Stimulated activated CD8-positive, alpha-beta memory T cell treated with anti-CD3 and anti-CD28 coated beads, Interleukin-15, amount 100 ng/mL, for 4 hours (primary cell): ENCODE measurements around the gene SETSIP.
"Not testable (repeated sequence)": the region's sequence is repeated elsewhere in the genome, so short reads cannot be mapped to it uniquely, and the experiment has no call there.

Source experiments
- DNase-seq, 2 donors: peaks; one replicate each; pipeline ENCODE4 v3.0.0-alpha.2; 2020; ENCODE audit warnings: low read depth in 2 of 2

The SETSIP gene, protein sequence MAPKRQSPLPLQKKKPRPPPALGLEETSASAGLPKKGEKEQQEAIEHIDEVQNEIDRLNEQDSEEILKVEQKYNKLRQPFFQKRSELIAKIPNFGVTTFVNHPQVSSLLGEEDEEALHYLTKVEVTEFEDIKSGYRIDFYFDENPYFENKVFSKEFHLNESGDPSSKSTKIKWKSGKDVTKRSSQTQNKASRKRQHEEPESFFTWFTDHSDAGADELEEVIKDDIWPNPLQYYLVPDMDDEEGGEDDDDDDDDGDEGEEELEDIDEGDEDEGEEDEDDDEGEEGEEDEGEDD

DNA sequence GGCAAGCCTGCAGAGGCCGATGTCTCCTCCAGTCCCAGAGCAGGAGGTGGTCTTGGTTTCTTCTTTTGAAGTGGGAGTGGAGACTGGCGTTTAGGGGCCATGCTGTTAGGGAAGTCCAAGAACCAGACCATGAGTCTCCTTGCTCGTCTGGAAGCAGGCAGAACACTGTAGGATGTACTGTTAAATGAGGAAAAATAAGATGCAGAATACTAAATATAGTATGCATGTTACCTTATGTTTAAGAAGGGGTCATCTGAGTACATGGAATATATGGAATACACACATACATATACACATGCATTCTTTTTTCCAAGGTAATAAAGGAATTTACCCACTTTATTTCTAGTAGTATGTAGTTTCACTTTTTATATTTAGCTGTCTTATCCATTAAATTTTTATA is at the start of gene SETSIP:
Gene SETSIP, minus strand, starts transcription at position 101 of the 400 bp plus-strand sequence. Its CDS starts 0 bp downstream, at position 101.
- DNase-seq = no peak

DNA sequence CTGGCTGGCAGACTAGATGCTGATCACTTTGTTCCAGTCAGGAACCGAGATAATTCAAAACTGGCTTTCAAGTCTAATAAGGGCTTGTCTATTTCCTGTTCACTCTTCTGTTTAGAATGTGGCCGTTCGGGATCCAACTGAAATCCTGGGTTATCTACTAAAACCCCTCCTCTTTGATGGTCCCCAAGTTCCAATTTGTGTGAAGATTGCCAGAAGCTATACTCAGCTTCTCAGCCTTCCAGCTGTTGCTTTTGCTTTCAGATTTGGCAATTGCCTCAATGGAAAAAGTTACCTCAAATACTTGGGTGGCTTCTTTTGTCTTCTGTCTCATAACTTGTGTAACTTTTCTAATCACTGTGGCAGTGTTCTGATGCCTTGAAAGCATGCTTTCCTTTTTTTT is 48.7 kb upstream of the SETSIP start:
- no peak for DNase-seq

DNA sequence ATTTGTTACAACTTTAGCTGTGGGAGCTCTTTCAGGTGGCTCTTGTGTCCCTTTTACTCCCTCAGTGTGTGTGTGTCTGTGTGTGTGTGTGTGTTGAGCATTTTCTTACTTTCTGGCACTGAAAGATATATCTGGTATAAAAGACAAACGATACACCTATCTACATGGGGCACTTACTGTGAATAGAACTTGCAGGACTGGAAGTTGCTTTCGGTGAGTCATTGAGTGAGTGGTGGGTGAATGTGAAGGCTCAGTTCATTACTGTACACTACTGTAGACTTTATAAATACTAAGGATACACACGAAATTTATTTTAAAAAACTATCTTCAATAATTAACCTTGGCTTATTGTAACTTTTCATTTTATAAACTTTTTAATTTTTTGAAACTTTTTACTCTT is 43.6 kb upstream of the SETSIP start:
- DNase-seq = no peak

DNA sequence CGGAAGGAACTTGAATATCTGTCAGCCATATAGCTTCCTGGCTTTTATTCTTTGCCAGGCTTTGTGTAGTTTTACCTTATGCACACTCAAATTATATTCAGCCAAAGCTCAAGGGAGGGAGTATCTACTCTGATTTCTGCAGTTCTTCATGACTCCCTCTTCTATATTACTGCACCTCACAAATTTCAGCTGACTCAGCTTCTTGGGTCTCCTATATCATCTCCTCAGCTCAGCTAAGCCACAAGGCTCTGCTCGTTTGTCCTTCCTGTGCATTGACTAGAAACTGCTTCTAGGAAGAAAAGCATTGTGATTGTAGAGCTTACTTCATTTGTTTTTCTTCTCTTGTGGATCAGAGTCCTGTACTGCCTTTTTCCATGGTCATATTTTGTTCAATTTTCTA is 42.3 kb upstream of the SETSIP start:
- DNase-seq = no peak

DNA sequence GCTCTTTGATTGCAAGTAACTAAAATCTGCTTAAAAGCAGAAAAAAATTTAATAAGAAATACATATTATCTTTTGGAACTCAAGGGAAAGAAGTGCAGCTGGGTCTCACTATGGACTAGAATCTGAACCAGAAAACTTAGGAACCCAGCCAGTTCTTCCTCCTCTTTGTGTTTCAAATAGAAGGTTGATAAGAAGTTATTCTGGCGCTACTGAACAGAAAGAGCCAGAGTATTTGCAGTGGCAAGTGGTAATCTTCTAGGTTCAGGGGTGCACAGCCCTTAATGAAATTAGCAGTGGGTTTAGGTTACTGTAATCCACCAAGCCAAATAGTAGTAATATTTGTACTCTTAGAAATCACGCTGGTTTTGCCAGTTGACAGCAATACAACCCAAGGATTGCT is 33.4 kb upstream of the SETSIP start:
- DNase-seq = no peak

DNA sequence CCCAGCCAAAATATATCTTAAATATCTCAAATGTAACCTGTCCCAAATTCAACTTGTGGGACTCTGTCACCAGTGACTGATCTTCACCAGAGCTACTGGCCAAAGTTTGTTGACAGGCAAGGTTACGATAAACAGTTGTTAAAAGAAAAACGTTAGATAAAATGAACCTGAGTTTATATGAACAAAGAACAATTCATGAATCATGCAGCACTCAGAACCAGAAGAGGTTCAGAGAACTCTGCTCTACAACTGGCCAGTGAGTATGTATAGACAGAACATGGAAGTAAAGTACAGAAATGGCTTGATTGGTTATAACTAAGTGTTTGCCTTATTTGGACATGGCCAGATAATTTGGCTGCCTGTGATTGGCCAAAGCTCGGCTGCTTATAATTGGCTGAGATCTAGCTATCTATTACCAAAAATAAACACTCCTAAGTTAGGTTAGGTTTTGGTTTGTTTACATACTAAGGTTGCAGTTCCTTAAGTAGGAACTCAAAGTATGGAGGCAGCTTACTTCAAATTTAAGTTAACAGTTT is 30.4 kb upstream of the SETSIP start:
- DNase-seq = no peak

DNA sequence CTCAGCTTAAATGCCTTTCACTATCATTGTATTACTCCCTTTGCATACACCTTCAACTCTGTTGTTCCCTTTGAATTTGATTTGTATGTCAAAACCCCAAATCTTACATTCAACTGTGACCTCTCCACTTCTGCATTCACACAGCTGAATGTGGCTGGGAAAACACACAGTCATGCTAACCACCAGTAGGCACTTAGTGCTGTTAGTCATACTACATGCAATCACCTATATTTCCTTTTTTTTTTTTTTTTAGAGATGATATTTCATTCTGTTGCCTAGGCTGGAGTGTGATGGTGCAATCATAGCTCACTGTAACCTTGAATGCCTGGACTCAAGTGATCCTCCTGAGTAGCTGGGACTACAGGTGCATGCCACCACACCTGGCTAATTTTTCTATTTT is 21.1 kb upstream of the SETSIP start:
- DNase-seq = no peak

DNA sequence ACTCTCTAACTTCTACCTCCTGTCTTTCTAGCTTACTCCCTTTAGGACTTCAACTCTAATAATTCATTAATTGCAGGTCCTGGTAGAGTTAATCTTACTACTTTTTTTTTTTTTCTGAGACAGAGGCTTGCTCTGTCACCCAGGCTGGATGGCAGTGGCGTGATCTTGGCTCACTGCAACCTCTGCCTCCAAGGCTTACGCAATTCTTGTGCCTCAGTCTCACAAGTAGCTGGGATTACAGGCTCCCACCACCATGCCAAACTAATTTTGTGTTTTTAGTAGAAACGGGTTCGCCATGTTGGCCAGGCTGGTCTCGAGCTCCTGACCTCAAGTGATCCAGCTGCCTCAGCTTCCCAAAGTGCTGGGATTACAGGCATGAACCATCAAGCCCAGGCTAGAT is 20.7 kb upstream of the SETSIP start:
- DNase-seq = no peak

DNA sequence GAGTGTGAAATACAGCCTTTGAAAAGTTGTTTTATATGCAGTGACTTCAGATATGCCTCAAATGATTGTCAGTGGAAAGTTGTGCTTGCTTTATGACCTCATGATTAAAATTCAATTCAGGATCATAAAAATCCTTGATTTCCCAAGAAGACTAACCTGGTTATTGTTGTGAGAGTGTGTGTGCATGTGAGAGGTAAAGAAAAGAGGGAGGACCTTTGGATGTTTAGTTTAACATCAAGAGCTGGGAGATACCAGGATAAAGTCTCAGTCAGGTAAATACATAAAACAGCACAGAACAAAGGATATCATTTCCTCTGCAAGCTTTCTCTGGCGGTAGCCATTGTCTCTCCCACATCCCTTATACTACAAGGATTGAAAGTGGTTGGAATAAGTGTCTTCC is 19.4 kb upstream of the SETSIP start:
- DNase-seq = no peak

DNA sequence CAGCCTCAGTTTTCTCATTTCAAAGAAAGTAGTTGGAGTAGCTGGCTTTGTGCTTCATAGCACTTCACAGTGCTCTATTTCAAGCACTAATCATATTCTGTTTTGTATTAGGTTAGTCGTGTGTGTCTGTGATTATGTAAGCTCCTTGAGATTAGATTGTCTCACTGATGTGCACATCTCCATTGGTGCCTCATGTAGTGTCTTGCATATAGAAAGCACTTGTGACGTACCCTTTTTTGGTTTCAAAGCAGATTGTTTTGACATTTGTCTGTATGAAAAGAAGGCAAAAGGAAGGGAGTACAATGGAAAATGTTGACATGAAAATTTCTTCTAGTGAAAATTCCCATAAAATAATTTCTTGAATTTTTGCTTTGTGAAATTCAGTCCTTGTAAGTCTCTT is 18.9 kb upstream of the SETSIP start:
- DNase-seq = no peak

DNA sequence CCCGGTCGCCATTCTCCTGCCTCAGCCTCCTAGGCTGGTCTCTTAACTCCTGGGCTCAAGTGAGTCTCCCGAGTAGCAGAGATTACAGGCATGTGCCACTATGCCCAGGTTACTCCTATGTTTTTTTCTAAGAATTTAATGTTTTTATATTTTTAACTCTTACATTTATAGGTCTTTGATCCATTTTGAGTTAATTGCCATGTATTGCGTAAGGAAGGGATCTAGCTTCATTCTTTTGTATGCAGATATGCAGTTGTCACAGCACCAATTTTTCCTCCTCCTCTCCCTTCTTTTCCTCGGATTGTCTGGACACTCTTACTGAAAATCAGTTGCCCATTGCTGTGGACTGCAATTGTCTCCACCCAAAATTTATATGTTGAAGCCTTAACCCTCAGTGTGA is 16.4 kb upstream of the SETSIP start:
- DNase-seq = no peak

DNA sequence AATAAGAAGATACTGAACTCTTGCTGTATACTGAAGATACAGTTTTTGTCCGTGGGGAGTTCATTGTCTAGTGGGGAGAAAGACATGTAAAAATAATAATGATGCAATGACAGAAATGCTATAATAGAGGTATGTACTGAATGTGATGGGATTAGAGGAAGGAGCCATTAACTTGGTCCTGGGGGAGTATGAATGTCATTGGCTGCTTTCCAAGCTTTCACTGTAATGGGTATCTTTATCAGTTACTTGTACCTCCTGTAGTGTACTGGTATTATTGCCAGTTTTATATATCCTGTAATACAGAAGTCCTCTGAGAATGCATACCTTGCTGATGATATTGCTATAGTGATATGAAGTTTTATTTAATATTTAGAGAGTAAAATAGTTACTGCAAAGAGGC is 12.3 kb upstream of the SETSIP start:
- DNase-seq = no peak

DNA sequence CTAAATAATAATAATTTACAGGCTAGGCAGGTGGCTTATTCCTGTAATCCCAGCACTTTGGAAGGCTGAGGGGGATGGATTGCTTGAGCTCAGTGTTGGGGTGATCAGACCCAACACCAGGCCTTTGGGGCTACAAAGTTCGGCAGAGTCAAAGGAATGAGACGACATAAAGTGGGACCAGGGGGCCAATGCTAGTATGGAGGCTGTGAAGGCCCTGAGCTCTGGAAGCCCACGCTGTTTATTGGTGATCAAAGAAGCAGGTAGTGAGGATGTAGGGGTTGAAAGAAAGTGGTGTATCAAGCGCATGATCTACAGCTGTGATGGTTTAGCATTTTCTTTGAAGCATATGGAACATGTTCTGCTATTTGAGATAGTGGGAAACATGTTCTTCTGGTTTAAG is 10.5 kb upstream of the SETSIP start:
- DNase-seq = no peak

DNA sequence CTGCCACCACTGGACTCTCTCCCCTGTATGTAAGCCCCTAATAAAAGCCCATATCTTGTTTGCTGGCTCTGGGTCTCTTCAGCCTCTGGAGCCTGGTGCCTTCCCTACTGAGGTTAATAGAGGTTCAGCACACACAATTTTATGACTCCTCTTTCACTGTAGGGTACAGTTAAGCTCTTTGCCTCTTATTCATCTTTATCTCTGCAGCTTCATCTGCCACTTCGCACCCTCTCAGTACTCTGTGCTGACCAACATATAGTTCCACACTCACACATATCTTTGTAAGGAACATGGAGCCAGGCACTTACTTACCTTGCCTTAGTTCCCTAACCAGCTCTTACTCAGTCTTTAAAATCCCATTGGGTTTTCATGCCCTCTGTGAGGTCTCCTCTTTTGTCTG is 9.4 kb upstream of the SETSIP start:
- DNase-seq = no peak

DNA sequence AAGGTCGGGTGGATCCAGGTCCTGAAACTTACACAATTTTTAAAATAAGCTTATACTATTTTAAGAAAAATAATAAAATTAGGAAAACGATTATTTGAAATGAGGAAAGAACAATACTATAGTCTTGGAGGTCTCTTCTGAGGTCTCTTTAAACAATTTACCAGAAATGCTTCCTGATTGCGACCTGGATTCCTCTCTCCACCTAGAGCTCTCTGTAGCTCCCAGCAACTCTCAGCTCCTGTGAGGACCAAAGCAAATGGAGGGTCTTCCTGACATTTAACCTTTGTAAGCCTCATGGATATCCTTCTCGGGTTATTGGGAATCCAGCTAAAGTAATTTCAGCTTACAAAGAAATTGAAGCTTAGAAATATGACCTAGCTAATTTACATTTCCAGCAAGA is 5.8 kb upstream of the SETSIP start:
- DNase-seq = no peak

DNA sequence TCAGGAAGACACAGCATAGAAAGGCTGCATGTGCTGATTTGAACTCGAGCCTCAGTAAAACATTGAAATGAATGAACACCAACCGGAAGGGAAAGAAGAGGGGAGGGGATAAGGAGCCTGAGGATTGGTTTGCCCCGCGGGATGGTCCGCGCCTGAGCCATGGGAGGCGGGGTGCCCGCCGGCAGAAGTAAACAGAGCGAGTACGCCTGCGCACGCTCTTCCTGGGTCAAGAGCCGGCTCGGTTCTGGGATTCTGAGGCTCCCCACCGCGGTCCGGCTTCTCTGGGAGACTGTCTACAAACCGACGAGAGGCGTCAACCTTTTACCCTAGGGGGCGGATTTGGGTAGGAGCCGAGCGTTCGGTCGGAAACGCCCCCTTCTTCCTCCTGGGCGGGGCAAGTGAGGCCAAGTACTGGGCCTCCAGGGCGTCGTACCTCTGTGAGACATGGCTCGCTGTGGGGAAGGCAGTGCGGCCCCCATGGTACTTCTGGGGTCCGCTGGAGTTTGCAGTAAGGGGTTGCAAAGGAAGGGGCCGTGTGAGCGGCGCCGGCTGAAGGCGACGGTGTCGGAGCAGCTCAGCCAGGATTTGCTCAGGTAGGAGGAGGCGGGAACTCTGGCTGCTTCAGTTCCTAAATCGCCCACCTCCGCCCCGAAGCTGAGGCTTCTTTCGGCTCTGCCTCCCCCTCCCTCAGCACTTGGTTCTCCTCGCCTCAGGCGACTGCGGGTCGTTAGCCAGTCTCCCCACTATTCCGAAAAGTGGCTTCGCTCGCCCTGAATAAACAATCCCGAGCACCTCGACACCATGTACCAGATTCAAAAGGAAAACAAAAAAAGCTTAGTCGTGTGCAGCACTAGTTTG is 5.1 kb upstream of the SETSIP start, which contains the start of gene BTBD8:
Gene BTBD8, plus strand, starts transcription at position 218 of the 858 bp plus-strand sequence. Its CDS starts 227 bp downstream, at position 445.
- peak; percentile 71 to 76 for DNase-seq

DNA sequence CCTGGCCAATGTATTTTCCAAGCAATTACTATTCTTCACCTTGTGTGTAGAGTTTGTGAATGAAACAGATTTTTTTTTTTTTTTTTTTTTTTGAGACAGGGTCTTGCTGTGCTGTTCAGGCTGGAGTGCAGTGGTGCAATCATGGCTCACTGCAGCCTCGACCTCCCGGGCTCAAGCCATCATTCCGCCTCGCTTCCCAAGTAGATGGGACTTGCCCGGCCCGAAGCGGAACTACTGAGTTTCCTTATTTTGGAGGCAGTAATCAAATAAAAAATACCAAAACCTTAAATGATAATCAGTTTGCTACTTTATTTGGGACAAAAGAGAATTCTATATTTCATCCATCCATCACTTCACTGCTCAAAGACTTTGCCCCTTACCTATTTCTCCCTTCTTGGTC is 4.2 kb upstream of the SETSIP start:
- no peak for DNase-seq

DNA sequence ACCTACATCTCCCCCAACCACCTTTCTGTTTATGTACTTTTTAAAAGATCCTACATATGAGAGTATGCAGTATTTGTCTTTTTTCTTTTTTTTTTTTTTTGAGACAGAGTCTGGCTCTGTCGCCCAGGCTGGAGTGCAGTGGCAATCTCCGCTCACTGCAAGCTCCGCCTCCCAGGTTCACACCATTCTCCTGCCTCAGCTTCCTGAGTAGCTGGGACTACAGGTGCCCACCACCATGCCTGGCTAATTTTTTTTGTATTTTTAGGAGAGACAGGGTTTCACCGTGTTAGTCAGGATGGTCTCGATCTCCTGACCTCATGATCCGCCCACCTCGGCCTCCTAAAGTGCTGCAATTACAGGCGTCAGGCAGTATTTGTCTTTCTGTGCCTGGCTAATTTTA is 2.9 kb upstream of the SETSIP start:
- not testable (repeated sequence) for DNase-seq

DNA sequence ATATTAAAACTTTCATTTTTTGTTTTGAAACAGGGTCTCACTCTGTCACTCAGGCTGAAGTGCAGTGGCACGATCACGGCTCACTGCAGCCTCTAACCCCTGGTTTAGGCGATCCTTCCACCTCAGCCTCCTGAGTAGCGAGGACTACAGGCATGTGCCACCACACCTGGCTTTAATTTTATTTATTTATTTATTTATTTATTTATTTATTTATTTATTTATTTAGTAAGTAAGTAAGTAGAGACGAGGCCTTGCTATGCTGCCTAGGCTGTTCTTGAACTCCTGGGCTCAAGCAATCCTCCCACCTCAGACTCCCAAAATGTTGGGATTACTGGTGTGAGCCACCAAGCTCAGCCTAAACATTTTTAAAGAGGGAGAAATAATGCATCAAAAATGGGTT is 1.2 kb upstream of the SETSIP start:
- DNase-seq = no peak

DNA sequence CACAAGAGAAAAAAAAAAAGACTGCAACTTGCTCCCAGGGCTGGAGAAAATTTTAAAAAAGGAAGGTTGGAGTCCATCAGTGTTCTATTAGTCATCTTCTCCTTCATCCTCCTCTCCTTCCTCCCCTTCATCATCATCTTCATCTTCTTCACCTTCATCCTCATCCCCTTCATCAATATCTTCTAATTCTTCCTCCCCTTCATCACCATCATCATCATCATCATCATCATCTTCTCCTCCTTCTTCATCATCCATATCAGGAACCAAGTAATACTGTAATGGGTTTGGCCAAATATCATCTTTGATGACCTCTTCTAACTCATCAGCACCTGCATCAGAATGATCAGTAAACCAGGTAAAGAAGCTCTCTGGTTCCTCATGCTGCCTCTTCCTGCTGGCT is 765 bp downstream of the SETSIP start:
- DNase-seq = not testable (repeated sequence)

DNA sequence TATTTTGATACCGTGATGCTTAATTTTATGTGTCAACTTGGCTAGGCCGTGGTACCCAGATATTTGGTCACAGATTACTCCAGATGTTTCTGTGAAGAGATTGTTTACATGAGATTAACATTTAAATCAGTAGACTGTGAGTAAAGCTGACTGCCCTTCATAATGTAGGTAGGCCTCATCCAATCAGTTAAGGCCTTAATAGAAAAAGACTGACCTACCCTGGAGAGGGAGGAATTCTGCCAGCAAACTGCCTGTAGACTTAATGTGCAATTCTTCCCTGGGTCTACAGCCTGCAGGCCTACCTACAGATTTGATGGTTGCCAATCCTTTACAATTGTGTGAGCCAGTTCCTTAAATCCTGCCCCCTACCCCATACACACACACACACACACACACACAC is 4.3 kb downstream of the SETSIP start:
- no peak for DNase-seq

DNA sequence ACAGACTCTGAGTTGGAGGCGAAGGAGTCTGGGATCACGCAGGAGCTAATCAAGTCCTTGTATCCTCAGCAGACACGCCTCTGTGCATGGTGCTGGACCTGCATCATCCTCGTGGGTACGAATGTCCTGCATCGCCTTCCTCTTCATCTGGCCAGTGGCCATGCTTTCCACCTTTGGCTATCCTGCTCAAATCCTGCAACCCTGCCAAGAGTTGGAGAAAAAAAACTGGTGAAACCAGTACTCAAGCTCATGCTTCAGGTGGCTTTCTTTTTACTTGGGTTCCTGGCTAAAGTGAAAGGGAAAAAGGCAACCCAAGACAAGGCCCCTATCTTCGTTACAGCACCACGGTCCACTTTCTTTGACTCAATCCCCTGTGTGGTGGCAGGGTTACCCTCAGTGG is 8.9 kb downstream of the SETSIP start:
- no peak for DNase-seq

DNA sequence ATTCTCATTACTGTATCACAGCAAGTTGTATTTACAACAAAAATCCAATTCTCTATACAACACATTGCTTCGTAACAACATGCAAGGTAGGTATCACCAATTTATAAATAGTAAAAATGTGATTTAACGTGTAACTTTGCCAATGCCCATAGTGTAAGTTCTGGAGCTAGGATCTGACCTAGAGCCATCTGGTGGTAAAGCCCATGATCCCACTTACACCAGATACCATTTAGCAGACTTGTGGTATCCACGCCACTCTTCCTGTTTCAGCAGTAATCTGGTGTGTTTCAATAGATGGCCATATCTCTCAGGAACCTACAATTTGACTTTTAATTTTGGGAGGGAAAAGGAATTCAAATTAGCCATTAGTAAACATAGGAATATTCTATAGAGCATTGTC is 10.2 kb downstream of the SETSIP start:
- DNase-seq = no peak
